Measurements from ENCODE around the gene CAST.

CAST gene

GRCh38 chr5:96634881-96635280 is 27.3 kb upstream of the CAST start:
- no peak overlapping the region for H3K4me3 Mint-ChIP-seq
- H3K36me3 Mint-ChIP-seq (ENCODE audit: low read depth): no peaks in the 10 kb centered on the region
- no peaks in the 10 kb centered on the region for H3K9me3 Mint-ChIP-seq
- peaks cover 29% of the 10 kb centered on the region for H3K4me1 Mint-ChIP-seq (ENCODE audit: low read depth)
- intact Hi-C loops (cut with micrococcal nuclease): no loop called here
- H3K27me3 Mint-ChIP-seq: no peaks in the 10 kb centered on the region
- no peak overlapping the region for H3K27ac Mint-ChIP-seq

- Mint-ChIP-seq H3K4me3 (no peak overlapping the region), H3K27me3 (no peaks in the 10 kb centered on the region), H3K36me3 (ENCODE audit: low read depth) (no peaks in the 10 kb centered on the region), H3K4me1 (ENCODE audit: low read depth) (peaks cover 27% of the 10 kb centered on the region), H3K27ac (no peak overlapping the region), H3K9me3 (no peaks in the 10 kb centered on the region)
- intact Hi-C loops (cut with micrococcal nuclease): no loop called here
Observed at GRCh38 chr5:96636046-96636445, 26.1 kb upstream of the CAST start.

- Mint-ChIP-seq H3K36me3 (ENCODE audit: low read depth) (no peaks in the 10 kb centered on the region), H3K4me3 (no peak overlapping the region), H3K27me3 (no peaks in the 10 kb centered on the region), H3K27ac (no peak overlapping the region), H3K9me3 (no peaks in the 10 kb centered on the region), H3K4me1 (ENCODE audit: low read depth) (peaks cover 30% of the 10 kb centered on the region)
- intact Hi-C loops (cut with micrococcal nuclease): no loop called here
Observed at GRCh38 chr5:96636594-96636993, 25.6 kb upstream of the CAST start.

- Mint-ChIP-seq H3K27ac (no peak overlapping the region), H3K4me3 (no peak overlapping the region), H3K9me3 (no peaks in the 10 kb centered on the region), H3K36me3 (ENCODE audit: low read depth) (no peaks in the 10 kb centered on the region), H3K4me1 (ENCODE audit: low read depth) (peaks cover 36% of the 10 kb centered on the region), H3K27me3 (no peaks in the 10 kb centered on the region)
- intact Hi-C loops (cut with micrococcal nuclease): no loop called here
Observed at GRCh38 chr5:96637196-96637595, 25.0 kb upstream of the CAST start.

GRCh38 chr5:96638561-96638960 is 23.6 kb upstream of the CAST start:
- Mint-ChIP-seq H3K9me3 (no peaks in the 10 kb centered on the region), H3K4me3 (no peak overlapping the region), H3K36me3 (ENCODE audit: low read depth) (no peaks in the 10 kb centered on the region), H3K27ac (no peak overlapping the region), H3K27me3 (no peaks in the 10 kb centered on the region), H3K4me1 (ENCODE audit: low read depth) (peaks cover 35% of the 10 kb centered on the region)
- intact Hi-C loops (cut with micrococcal nuclease): no loop called here

- Mint-ChIP-seq H3K27ac (no peak overlapping the region), H3K36me3 (ENCODE audit: low read depth) (no peaks in the 10 kb centered on the region), H3K4me3 (no peak overlapping the region), H3K9me3 (no peaks in the 10 kb centered on the region), H3K4me1 (ENCODE audit: low read depth) (peaks cover 25% of the 10 kb centered on the region), H3K27me3 (no peaks in the 10 kb centered on the region)
- intact Hi-C loops (cut with micrococcal nuclease): no loop called here
Observed at GRCh38 chr5:96640696-96641095, 21.5 kb upstream of the CAST start.

- intact Hi-C loops (cut with micrococcal nuclease): no loop called here
Observed at GRCh38 chr5:96641368-96642280, 20.6 kb upstream of the CAST start.

GRCh38 chr5:96642281-96642640 is 19.9 kb upstream of the CAST start:
- Mint-ChIP-seq H3K27me3 (no peaks in the 10 kb centered on the region), H3K27ac (peak overlapping the region; percentile 12), H3K36me3 (ENCODE audit: low read depth) (no peaks in the 10 kb centered on the region), H3K4me1 (ENCODE audit: low read depth) (peaks cover 25% of the 10 kb centered on the region), H3K4me3 (no peak overlapping the region), H3K9me3 (no peaks in the 10 kb centered on the region)
- intact Hi-C loops (cut with micrococcal nuclease): no loop called here

More at GRCh38 chr5:96641368-96642280, 20.6 kb upstream of the CAST start:
- peak overlapping the region; percentile 12 for H3K27ac Mint-ChIP-seq
- H3K36me3 Mint-ChIP-seq (ENCODE audit: low read depth): no peaks in the 10 kb centered on the region
- peaks cover 22% of the 10 kb centered on the region for H3K4me1 Mint-ChIP-seq (ENCODE audit: low read depth)
- H3K4me3 Mint-ChIP-seq: no peak overlapping the region
- no peaks in the 10 kb centered on the region for H3K27me3 Mint-ChIP-seq
- H3K9me3 Mint-ChIP-seq: no peaks in the 10 kb centered on the region

- no peaks in the 10 kb centered on the region for H3K36me3 Mint-ChIP-seq (ENCODE audit: low read depth)
- no peak overlapping the region for H3K4me3 Mint-ChIP-seq
- no peak overlapping the region for H3K27ac Mint-ChIP-seq
- peaks cover 34% of the 10 kb centered on the region for H3K4me1 Mint-ChIP-seq (ENCODE audit: low read depth)
- H3K27me3 Mint-ChIP-seq: no peaks in the 10 kb centered on the region
- intact Hi-C loops (cut with micrococcal nuclease): no loop called here
- no peaks in the 10 kb centered on the region for H3K9me3 Mint-ChIP-seq
Observed at GRCh38 chr5:96645091-96645490, 17.1 kb upstream of the CAST start.

GRCh38 chr5:96648023-96648422 is 14.2 kb upstream of the CAST start:
- Mint-ChIP-seq H3K9me3 (no peaks in the 10 kb centered on the region), H3K36me3 (ENCODE audit: low read depth) (no peaks in the 10 kb centered on the region), H3K4me3 (no peak overlapping the region), H3K4me1 (ENCODE audit: low read depth) (peaks cover 41% of the 10 kb centered on the region), H3K27me3 (no peaks in the 10 kb centered on the region), H3K27ac (peak overlapping the region; percentile 35)
- intact Hi-C loops (cut with micrococcal nuclease): loop anchor here (2.0 kb wide), 1 partner anchor 15 kb away; no protein-coding TSS in a partner anchor

GRCh38 chr5:96648593-96648992 is 13.6 kb upstream of the CAST start:
- H3K27ac Mint-ChIP-seq: no peak overlapping the region
- H3K4me3 Mint-ChIP-seq: no peak overlapping the region
- H3K9me3 Mint-ChIP-seq: no peaks in the 10 kb centered on the region
- peaks cover 42% of the 10 kb centered on the region for H3K4me1 Mint-ChIP-seq (ENCODE audit: low read depth)
- no peaks in the 10 kb centered on the region for H3K36me3 Mint-ChIP-seq (ENCODE audit: low read depth)
- H3K27me3 Mint-ChIP-seq: no peaks in the 10 kb centered on the region
- intact Hi-C loops (cut with micrococcal nuclease): loop anchor here (2.0 kb wide), 1 partner anchor 16 kb away; no protein-coding TSS in a partner anchor

GRCh38 chr5:96649251-96649662 is 12.9 kb upstream of the CAST start:
- Mint-ChIP-seq H3K36me3 (ENCODE audit: low read depth) (no peaks in the 10 kb centered on the region), H3K4me1 (ENCODE audit: low read depth) (peaks cover 48% of the 10 kb centered on the region), H3K9me3 (no peaks in the 10 kb centered on the region), H3K27ac (no peak overlapping the region), H3K4me3 (no peak overlapping the region), H3K27me3 (no peaks in the 10 kb centered on the region)
- intact Hi-C loops (cut with micrococcal nuclease): loop anchor here (2.0 kb wide), 1 partner anchor 16 kb away; no protein-coding TSS in a partner anchor

GRCh38 chr5:96649681-96650540 is 12.3 kb upstream of the CAST start:
- Mint-ChIP-seq H3K36me3 (ENCODE audit: low read depth) (no peaks in the 10 kb centered on the region), H3K27ac (no peak overlapping the region), H3K4me1 (ENCODE audit: low read depth) (peaks cover 53% of the 10 kb centered on the region), H3K4me3 (no peak overlapping the region), H3K27me3 (no peaks in the 10 kb centered on the region), H3K9me3 (no peaks in the 10 kb centered on the region)
- intact Hi-C loops (cut with micrococcal nuclease): loop anchor here (2.0 kb wide), 1 partner anchor 17 kb away; no protein-coding TSS in a partner anchor

GRCh38 chr5:96651047-96651446 is 11.1 kb upstream of the CAST start:
- Mint-ChIP-seq H3K4me1 (ENCODE audit: low read depth) (peaks cover 62% of the 10 kb centered on the region), H3K9me3 (no peaks in the 10 kb centered on the region), H3K27me3 (no peaks in the 10 kb centered on the region), H3K4me3 (no peak overlapping the region), H3K36me3 (ENCODE audit: low read depth) (no peaks in the 10 kb centered on the region), H3K27ac (peak overlapping the region; percentile 45)
- intact Hi-C loops (cut with micrococcal nuclease): no loop called here
